Measurements from ENCODE around the gene MAP1LC3B2. TPM values are rescaled to one million over a fixed set of nuclear protein-coding genes. Genes with fewer than 3 reads are reported as not detected.
A peak's percentile ranks its signal among the peaks of the same experiment; 100 is the strongest.

Gene MAP1LC3B2
- total and polyA plus RNA-seq, 2 of the 13 experiments (the other 11 are each of a cell fraction or from before 2014, with no cell fraction given) = 0.60 to 2.2 TPM

- DNase-seq (ENCODE audit: low spot score) = peak; percentile 15
- peak; percentile 54; the same call in 2 of the 3 replicates for ATAC-seq
- CTCF ChIA-PET (ENCODE audit: low intra/inter-chr PET ratio, low total read pairs) = no interaction called here
- Histone ChIP-seq H3K4me2 (ENCODE audit: low read depth, low read length) (no peak overlapping the region), H3K27ac (ENCODE audit: extremely low read length, insufficient read depth, low read length) (no peak overlapping the region), H3K79me2 (ENCODE audit: insufficient read depth, low read length) (no peaks in the 10 kb centered on the region), H3K27me3 (ENCODE audit: control insufficient read depth in 1 of 2, insufficient read depth in 2 of 2, low read length in 2 of 2) (no peaks in the 10 kb centered on the region), H3K9me3 (ENCODE audit: low read length) (no peaks in the 10 kb centered on the region), H3K9ac (ENCODE audit: insufficient read depth, low read depth, low read length) (no peak overlapping the region), H3K36me3 (replicated peaks in 1 of 2; ENCODE audit: control insufficient read depth in 1 of 2, insufficient read depth in 2 of 2, low read length in 2 of 2) (no peaks in the 10 kb centered on the region), H2AFZ (ENCODE audit: low read length) (no peak overlapping the region), H4K20me1 (ENCODE audit: insufficient read depth, low read length) (no peaks in the 10 kb centered on the region), H3K4me1 (ENCODE audit: insufficient read depth, low read length) (peaks cover 19% of the 10 kb centered on the region), H3K4me3 (replicated peaks in 1 of 3; ENCODE audit: insufficient read depth in 1 of 3, low read depth in 2 of 3, low read length in 3 of 3) (no peak overlapping the region)
- no TSS peak for BruUV-seq (replicated peaks)
- intact Hi-C loops (cut with micrococcal nuclease; ENCODE audit: unreplicated experiment) (no loop called here), in situ Hi-C loops (cut with HindIII; ENCODE audit: extremely low pct_ligation_motif_present, low pct_unique_long_range_greater_than_20kb) (loop anchor here (10.0 kb wide), 1 partner anchor 596 kb away; no protein-coding TSS in a partner anchor)
- 0% methylated on average over 1 of the region's 1 CpG for WGBS (ENCODE audit: low lambda C conversion rate)
- no peak for FAIRE-seq
- POLR2A ChIA-PET = no interaction called here
- TF ChIP-seq CTCF (CRISPR knock-in tag; IDR thresholded peaks at IDR 0.05) (peak; percentile 36; the same call in 1 of the 2 replicates), ZSCAN9 (CRISPR knock-in tag; IDR thresholded peaks at IDR 0.05; ENCODE audit: borderline replicate concordance) (no peak), STAG1 (CRISPR knock-in tag; IDR thresholded peaks at IDR 0.05) (peak; percentile 31)
Observed at GRCh38 chr12:116590561-116590960, 31.4 kb downstream of the MAP1LC3B2 start.

GRCh38 chr12:116591855-116592637 lies 32.9 kb downstream of the MAP1LC3B2 start:
- Histone ChIP-seq H3K79me2 (ENCODE audit: insufficient read depth, low read length) (no peaks in the 10 kb centered on the region), H3K9me3 (ENCODE audit: low read length) (no peaks in the 10 kb centered on the region), H3K9ac (ENCODE audit: insufficient read depth, low read depth, low read length) (no peak overlapping the region), H3K4me2 (ENCODE audit: low read depth, low read length) (peak overlapping the region; percentile 36), H3K36me3 (replicated peaks in 1 of 2; ENCODE audit: control insufficient read depth in 1 of 2, insufficient read depth in 2 of 2, low read length in 2 of 2) (no peaks in the 10 kb centered on the region), H3K27me3 (ENCODE audit: control insufficient read depth in 1 of 2, insufficient read depth in 2 of 2, low read length in 2 of 2) (no peaks in the 10 kb centered on the region), H4K20me1 (ENCODE audit: insufficient read depth, low read length) (no peaks in the 10 kb centered on the region), H3K27ac (ENCODE audit: extremely low read length, insufficient read depth, low read length) (no peak overlapping the region), H2AFZ (ENCODE audit: low read length) (no peak overlapping the region), H3K4me1 (ENCODE audit: insufficient read depth, low read length) (peaks cover 19% of the 10 kb centered on the region), H3K4me3 (replicated peaks in 1 of 3; ENCODE audit: insufficient read depth in 1 of 3, low read depth in 2 of 3, low read length in 3 of 3) (peak overlapping the region in 1 of 3 experiments; percentile 7; a peak in 1 of 6 replicates)
- intact Hi-C loops (cut with micrococcal nuclease; ENCODE audit: unreplicated experiment) = no loop called here
- FAIRE-seq (no peak), ATAC-seq (peak; percentile 63), DNase-seq (ENCODE audit: low spot score) (no peak)
- BruUV-seq (replicated peaks) = no TSS peak
- CTCF ChIA-PET (ENCODE audit: low intra/inter-chr PET ratio, low total read pairs) = no interaction called here
- WGBS (ENCODE audit: low lambda C conversion rate) = 4% methylated on average over 9 of the region's 11 CpGs
- POLR2A ChIA-PET = no interaction called here
- TF ChIP-seq FOXA3 (CRISPR knock-in tag; IDR thresholded peaks at IDR 0.05) (0 out of 2 replicates have a peak, but pooled peaks have one; percentile 13), HNF1A (IDR thresholded peaks at IDR 0.05; ENCODE audit: low read depth) (no peak), HNF1A (CRISPR knock-in tag; IDR thresholded peaks at IDR 0.05; ENCODE audit: borderline replicate concordance) (0 out of 2 replicates have a peak, but pooled peaks have one; percentile 45), FOXA1 (IDR thresholded peaks at IDR 0.05) (no peak), FOXA1 (CRISPR knock-in tag; IDR thresholded peaks at IDR 0.05) (peak; percentile 30; the same call in 1 of the 2 replicates), FOXP1 (IDR thresholded peaks at IDR 0.05) (no peak), FOXP1 (CRISPR knock-in tag; IDR thresholded peaks at IDR 0.05) (0 out of 2 replicates have a peak, but pooled peaks have one; percentile 9), ZNF547 (CRISPR knock-in tag; IDR thresholded peaks at IDR 0.05) (no peak), HNRNPK (IDR thresholded peaks at IDR 0.05; ENCODE audit: low read depth, low read length, poor library complexity, severe bottlenecking) (no peak)
- in situ Hi-C loops (cut with HindIII; ENCODE audit: extremely low pct_ligation_motif_present, low pct_unique_long_range_greater_than_20kb) = loop anchor here (10.0 kb wide), 1 partner anchor 597 kb away; no protein-coding TSS in a partner anchor
